Measurements from ENCODE around the gene SLC43A2.

Gene SLC43A2

DNA sequence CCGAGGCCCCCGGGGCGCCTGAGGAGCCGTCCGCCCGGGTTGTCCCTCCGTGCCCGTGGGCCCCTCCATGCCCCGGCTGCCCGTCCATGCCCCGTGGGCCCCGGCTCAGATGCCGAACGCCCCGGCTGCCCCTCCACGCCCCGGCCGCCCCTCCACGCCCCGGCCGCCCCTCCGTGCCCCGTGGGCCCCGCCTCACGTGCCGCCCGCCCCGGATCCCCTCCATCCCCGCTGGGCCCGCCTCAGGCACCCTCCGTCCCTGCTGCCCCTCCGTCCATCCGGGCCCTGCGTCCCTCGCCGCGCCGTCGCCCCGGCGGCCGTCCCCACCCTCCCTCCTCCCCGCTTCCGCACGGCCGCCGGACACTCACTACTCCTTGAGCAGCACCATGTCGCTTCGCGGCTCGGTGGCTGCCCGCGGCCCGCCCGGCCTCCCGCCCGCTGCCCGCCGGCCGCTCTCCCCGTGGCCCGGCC lies 66.4 kb downstream of the SLC43A2 start:
- no peak for DNase-seq (ENCODE audit: low spot score)

DNA sequence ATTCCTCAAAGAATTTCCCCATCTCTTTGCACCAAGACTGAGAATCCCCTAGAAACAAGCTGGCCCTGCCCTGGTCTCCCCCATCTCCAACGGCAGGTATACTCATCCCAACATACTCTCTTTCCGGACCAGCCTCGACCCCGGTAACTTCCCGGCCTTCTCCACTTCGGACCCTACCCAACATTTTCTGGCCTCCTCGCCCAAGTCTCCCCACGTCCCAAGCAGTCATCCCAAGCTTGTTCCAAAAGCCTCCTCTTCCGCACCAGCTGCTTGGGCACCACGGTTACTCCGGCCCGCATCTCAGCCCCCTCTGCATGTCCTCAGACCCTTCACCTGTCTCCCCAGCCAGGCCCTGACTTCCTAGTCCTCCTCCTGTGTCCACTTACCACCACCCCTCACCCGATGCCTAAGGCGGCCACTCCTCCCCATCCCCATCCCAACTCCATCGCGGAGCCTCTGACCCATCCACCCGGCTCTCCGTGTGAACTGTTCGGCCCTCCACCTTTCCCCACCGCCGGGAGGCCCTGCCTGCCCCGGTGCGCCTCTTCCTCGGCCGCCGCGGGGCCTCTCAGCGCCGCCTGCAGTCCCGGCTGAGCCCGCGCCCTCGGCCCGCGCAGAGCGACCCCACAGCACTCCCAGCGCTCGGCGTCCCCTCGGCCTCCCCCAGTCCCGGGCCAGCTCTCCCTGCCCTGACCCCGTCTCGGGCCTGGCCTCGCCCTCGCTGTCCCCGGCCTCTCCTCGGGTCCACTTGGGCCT lies 67.0 kb downstream of the SLC43A2 start:
- peak; percentile 75 for DNase-seq (ENCODE audit: low spot score)

DNA sequence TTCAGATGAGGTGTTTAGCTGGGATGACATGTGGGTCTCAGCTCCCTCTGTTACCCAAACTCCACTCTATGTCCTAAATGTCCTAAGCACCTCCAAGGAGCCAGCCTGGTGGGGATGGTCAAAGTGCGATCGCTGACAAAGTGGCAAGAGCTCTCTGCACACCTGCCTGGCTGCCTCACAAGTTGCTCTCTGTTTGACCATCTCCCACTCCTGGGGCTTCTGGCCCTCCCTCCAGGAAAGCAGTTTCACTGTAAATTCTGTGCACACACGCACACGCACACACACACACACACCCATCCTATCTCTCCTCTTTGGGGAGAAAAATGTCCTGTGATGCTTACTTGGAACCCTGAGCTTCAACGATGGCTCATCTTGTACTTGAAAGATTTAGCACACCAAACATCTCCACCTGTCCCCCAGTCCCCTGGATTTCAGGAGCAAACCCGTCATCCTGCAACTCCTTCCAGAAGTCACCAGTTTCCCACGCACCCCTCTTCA lies 67.7 kb downstream of the SLC43A2 start:
- DNase-seq (ENCODE audit: low spot score), result no peak

DNA sequence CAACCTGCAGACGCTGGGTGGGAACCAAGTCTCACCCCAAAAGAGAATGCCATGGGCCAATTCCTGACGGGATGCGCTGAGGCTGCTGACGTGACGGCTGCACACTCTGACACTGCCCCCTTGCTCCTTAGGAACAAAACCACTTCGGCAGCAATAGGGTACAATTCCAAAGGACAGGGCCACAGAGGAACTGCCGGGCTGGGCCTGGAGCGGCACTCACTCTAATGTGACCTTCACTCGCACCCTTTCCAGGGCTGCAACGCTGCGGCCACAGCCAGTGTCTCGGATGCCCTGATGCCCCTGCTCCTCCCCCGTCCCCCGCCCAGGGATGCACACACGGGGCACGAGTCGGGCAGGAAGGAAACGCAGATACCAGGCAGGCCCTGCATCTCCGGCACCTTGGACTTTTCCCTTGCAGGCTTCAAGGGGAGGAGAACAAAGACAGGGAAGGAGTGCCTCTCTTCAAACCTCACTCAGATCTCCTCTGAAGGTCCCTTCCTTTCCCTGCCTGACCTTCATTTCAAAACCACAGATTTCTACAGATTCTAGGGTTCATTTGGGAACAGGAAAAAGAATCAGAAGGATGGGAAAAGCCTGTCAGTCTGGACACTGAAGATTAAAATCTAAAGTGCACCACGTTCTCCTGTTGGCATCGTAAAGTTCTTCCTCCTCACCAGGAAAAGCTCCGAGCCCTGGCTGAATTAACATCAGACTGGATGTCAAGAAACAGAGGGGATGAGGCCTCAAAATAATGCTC lies 68.4 kb downstream of the SLC43A2 start:
- no peak for DNase-seq (ENCODE audit: low spot score)

DNA sequence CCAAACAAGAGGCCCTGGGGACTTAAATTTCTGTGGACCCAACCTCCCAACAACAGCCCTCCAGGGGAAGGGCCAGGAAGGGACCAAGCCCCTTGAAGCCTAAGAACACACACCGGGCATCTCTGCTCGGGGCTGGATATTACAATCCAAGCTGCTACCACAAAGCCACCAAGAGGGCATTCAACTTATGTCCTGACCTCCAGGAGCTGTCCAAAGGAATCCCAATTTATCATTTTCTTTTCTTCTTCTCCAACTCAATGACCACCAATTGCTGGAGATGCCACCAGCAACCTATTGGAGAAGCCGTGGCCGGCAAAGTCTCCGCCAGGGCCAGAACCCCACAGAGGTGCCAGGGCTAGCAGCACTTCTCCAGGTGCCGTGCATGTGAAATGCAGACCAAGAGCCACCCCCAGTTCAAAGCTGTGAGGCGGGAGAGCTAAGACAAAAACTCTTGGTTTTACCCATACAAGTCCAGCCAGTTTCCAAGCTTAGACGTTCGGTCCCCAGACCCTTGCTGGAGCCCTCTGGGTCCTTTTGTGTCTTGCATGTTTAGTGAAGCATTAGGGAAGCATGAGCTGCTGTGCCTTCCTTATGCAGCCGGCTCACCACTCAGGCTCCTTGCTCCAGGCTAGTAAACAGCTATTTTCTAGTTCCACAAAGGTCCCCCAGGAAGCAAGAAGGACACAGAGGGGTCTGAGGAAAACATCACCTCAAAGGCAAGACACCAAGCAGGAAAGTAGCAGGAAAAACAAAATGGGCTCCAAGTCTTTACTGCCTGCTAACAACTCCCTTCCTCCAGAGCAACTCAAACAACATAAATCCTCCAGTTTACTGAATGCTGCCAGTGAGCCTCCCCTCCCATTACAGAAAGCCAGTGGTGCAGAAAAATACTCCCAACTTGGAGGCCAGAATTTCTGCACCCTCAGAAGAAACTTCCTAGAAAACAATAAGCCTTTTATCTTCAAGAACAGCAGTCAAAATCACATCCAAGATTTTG lies 69.3 kb downstream of the SLC43A2 start:
- no peak for DNase-seq (ENCODE audit: low spot score)

DNA sequence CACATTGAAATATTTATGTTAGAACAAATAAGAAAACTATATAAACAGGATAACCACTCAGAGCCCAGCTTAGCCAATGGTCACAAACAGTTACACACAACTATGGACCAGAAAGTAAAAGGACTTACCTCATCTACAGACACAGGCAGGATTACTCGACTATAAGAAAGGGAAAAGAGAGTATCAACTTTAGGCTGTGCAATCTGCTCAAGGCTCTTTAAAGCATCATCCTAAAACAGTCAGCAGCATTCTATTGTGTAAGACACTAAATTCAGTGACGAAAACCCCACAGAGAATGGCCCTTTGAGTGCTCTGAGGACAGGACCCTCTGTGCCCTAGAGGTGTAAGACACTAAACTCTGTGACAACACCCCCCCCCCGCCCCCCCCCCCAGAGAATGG lies 70.2 kb downstream of the SLC43A2 start:
- DNase-seq (ENCODE audit: low spot score), result no peak

DNA sequence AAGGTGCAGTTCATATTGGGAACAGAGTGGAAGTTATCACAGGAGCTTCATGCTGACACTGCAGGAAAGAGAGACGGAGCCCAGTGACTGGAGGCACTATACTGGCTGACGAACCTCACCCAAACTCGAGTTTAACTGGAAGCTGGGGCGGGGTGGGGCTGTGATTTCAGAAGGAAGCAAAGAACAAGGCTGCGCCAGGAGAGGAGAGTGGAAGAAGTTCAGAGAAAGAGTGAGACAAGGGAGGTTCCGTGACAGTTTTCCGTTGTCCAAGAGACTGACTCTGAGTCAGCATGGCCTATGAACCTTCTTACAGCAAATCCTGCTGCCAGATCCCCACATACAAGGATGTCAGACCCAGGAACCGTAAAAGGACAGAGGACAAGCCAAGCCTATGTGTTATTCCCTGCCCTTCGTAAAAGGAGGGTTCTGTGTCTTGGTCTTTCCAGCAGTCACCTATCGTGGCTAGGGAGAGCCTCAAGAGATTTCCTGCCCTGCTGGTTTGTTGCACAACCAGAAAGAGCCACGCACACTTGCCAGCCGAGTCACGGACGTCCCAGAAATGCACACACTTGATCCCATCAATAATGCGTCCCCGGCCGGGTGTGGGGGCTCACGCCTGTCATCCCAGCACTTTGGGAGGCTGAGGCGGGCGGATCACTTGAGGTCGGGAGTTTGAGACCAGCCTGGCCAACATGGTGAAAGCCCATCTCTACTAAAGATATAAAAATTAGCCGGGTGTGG lies 71.1 kb downstream of the SLC43A2 start:
- DNase-seq (ENCODE audit: low spot score), result no peak

DNA sequence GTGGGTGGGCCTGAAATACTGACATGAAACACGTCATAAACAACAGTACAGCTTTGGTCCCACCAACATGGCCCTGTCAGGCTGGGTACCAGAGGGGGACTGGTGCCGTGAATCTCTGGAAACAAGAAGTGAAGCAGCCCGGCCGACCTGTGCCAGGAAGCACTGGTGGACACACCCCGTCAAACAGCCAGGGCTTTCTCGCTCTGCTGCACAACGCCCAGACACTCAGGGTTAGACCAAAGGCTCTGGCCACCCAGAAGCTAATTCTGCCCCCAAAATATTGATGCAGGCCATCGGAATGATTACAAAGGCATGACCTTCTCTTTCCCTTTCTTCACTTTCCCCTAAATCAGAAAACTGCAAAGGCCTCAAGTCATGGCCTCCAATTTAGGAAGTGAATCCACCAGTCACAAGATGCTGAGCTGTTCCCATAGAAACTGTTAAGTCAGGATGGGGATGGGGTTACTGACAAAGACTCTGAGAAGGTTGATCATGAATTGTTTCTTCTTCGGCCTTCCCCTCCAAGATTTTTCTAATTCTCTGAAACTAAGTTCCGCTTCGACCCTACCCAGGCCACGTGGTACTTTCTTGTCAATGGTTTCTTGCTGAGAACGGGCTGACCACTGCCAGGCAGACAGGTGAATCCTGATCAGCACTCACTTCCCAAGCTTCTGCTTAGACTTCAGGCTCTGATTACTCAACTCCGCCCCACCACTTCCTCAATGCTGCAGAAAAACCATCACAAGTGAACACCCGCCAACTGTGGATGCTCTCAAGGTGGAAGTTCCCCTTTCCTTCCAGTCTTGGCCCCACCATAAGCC lies 72.8 kb downstream of the SLC43A2 start:
- DNase-seq (ENCODE audit: low spot score), result no peak

DNA sequence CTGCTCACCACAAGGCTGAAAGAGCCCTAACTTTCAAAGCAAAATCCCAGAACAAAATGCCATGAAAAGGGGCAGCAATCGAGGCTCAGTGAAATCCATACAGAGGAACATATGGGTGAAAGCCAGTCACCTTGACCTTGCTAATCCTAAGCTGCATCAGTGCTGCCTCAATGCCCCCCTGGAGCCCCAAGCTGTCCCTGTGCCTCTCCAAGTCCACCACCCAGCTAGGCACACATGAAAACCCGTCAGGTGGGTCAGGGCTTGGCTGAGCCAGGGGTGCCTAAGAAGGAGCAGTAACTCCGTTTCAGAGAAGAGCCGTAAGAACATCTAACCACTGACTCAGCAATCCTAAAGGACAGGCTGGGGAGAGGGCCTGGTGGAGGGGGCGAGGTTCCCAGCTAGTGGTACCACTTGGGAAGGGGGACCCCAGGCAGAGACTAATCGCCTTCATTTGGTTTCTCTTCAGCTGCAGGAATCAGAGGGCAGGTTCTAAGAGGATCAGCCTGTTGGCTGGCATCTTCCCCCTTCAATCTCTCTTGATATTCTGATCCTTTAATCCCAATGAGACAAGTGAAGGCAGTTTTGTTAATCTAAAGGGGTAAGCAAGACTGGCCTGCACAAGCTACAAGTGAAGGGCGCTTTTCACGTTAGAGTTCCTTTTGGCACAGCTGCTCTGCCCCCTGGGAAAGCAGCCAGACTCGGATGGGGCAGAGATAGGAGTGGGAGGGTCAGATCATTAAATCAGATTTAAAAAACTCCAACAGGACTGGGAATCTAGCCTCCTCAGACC lies 73.7 kb downstream of the SLC43A2 start:
- no peak for DNase-seq (ENCODE audit: low spot score)

DNA sequence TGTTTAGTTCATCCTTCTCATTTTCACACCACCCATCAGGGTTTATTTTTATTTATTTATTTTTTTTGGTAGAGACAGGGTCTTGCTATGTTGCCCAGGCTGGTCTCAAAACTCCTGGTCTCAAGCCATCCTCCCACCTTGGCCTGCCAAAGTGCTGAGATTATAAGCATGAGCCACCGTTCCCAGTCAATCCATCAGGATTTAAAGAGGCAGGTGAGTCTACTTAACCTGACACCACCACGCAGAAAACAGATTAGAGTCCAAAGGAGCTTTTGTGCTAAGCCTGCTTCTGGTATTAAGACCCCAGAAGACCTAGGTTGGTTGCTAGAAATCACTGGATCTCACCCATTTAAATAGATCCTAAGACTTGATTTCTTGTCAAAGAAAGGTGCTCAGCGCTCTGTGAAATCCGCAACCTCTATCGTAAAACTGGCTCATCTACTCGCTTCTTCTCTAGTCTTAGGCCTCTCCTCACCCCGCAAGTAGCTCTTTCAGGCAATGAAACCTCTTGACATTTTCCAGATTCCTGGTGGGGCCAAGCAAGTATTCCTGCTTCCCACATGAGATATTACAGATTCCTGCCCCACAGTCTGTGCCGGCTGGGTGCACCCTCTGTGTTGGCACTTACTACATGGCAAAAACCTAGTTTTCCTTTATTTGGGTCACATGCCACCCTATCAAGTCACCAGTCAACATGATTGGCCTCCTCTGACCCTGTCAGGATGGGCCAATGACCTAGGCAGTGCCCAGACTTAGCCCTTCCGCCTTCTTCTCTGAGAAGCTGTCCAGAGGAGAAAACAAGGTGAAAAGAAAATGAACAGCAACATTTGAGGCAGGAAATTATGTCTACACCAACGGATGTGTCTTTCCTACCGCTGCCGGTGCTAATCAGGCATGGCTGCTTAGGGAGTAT lies 75.0 kb downstream of the SLC43A2 start:
- no peak for DNase-seq (ENCODE audit: low spot score)

DNA sequence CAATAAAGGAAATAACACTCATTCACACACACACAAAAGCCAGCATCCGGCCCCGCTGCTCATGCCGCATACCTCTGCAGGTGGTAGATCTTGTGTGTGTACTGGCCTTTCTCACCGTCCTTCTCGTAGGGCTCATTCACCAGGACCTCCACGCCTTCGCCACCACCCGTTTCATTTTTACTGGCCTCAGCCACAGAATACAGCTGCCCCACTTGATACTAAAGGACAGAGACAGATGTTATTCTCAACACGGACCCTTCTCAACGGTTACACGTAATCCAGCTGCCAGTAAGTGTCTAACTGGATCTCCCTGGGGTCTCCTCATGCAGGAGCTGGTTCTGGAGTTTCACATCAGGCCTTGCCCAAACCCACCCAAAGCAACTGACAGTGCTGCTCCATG lies 75.7 kb downstream of the SLC43A2 start:
- no peak for DNase-seq (ENCODE audit: low spot score)

DNA sequence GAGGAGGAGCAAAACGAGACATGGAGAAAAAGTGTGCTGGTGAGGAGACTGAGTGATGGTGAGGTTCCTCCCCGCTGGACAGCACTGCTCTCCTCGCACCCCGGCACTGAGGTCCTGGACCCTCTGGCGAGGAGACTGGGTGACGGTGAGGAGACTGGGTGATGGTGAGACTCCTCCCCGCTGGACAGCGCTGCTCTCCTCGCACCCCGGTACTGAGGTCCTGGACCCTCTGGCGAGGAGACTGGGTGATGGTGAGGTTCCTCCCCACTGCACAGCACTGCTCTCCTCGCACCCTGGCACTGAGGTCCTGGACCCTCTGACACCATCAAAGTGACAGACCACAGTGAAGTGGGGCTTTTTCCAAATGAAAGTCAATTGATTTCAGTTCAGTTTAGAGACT lies 76.9 kb downstream of the SLC43A2 start:
- DNase-seq (ENCODE audit: low spot score), result no peak

DNA sequence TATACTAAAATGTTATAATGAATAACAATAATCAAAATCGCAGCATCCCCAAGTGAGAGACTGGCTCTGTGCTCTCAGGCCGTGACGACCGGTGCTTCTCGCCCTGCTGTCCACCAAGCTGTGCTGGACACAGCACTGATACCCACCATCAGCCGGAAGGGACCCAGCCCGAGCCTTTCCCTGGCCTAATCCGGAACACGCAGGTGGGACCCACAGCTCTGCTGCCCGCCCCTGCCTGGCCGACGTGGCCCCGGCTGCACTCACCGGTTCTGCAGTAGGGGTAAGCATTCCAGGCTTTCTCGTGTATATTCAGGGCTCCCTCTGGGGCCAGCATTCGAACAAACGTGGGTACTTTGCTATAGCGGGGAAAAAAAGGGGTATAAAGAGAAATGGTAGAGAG lies 80.6 kb downstream of the SLC43A2 start:
- DNase-seq (ENCODE audit: low spot score), result no peak

DNA sequence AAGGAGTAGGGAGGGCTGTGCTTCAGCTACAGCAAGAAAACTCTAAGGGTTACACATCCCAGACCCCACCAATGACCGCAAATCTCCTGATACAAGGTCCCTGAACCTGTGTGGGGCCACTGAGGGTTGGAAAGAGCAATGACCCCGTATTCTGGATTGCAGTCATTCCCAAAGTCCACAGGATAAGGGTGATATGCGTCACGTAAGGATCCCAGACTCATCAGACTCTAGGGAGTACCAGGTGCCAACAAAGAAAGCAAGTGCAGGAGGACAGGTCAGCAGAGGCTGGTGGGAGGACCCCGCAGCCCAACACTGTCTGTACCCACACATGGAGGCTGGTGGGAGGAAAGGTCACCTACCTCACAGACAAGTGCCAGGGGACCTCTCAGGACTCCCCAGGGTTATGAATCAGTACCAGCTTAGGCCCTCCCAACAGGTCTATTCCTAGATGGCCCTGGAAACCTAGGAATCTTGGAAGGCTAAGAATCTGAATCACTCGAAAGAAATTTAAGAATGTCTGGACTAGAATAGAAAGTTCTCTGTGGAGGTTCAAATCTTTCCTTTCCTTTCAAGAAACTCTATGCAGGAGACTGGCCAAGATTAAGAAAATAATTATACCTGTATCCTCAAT lies 82.2 kb downstream of the SLC43A2 start:
- DNase-seq (ENCODE audit: low spot score), result no peak

DNA sequence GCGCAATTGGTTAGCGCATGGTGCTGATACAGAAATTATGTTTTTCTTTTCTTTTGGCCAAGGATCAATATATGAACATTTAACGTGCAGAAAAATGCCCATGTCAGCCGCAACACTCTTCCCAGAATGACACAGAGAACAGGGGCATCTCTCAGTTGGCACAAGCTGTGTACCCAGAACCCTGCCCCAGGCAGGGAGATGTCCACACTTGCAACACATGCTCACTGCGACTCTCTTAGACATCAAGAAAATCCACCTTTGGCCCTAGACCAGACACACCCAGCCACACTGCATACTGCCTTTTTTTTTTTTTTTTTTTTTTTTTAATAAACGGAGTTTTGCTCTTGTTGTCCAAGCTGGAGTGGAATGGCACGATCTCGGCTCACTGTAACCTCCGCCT lies 83.0 kb downstream of the SLC43A2 start:
- DNase-seq (ENCODE audit: low spot score), result no peak

DNA sequence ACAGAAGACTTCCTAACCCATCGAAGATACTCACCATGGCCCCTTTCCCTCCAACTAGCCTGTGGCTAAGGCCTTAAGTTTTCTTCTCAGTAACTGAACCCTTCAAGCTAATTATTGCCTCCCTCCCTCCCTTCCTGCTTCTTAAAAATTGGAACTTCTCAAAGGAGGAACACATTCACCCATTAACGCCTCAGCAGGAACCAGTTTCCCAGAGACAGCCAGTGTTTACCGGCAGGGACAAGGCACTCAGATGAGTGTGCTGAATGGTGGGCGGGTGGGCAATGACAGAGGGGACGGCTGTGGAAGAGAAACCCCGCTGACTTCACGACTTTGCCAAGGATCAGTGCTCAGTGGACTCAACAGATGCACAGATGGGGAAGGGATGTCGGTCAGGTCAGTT lies 86.3 kb downstream of the SLC43A2 start:
- DNase-seq (ENCODE audit: low spot score), result no peak

DNA sequence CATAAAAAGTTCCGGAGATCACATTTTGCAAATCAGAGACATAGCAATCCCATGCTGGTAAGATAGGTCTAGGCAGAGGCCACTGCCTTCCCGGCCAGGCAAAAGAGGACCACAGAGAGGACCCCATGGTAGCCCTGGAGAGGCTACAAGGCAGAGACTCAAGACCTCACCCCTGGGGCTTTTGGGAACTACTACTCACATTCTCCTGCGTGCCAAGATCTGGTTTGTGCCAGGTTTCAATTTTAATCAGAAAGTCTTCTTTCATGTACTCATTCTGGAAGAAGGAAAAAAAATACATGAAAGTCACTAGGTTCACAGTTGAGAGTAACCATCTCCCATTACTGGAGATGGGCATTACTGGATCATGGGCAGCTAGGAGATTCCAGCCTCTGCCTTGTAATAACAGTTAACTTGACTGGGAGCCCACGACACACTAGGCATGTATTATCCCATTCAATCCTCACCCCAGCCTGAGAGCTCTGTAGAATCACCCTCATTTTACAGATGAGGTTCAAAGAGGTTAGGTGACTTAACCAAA lies 87.2 kb downstream of the SLC43A2 start:
- no peak for DNase-seq (ENCODE audit: low spot score)

DNA sequence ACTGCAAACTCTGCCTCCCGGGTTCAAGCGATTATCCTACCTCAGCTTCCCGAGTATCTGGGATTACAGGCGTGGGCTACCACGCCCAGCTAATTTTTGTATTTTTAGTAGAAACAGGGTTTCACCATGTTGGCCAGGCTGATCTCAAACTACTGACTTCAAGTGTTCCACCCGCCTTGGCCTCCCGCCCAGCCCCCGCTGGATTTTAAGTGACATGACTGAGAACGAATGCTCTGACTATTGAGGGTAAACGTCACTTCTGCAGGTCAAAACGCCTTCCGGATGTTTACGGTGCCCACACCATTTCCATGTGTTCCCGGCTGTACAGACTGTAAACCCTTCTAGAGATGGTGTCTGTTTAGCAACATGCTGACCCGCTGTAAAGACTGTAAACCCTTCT lies 88.8 kb downstream of the SLC43A2 start:
- DNase-seq (ENCODE audit: low spot score), result no peak
